Placental epithelial cell (primary cell): ENCODE measurements around the gene SVBP. TPM values are rescaled to one million over a fixed set of nuclear protein-coding genes. Genes with fewer than 3 reads are reported as not detected.

Experiments
- total RNA-seq: library from RNA; depleted of rRNA; stranded (reverse); fragments of >200 nt; gene quantifications from 2 replicates; pipeline ENCODE4 v1.2.3, GENCODE V29; 2012

Gene SVBP
- total RNA-seq: 12.9 and 31.4 TPM in 2 replicates

GRCh38 chr1:42816585-42817439 lies at the start of gene SVBP, which contains the start of gene ERMAP:
SVBP (minus strand) TSS chr1:42817397; CDS start chr1:42816544, 853 bp downstream.
ERMAP (plus strand) TSS chr1:42817122; CDS start chr1:42830449, 13,327 bp downstream.

DNA sequence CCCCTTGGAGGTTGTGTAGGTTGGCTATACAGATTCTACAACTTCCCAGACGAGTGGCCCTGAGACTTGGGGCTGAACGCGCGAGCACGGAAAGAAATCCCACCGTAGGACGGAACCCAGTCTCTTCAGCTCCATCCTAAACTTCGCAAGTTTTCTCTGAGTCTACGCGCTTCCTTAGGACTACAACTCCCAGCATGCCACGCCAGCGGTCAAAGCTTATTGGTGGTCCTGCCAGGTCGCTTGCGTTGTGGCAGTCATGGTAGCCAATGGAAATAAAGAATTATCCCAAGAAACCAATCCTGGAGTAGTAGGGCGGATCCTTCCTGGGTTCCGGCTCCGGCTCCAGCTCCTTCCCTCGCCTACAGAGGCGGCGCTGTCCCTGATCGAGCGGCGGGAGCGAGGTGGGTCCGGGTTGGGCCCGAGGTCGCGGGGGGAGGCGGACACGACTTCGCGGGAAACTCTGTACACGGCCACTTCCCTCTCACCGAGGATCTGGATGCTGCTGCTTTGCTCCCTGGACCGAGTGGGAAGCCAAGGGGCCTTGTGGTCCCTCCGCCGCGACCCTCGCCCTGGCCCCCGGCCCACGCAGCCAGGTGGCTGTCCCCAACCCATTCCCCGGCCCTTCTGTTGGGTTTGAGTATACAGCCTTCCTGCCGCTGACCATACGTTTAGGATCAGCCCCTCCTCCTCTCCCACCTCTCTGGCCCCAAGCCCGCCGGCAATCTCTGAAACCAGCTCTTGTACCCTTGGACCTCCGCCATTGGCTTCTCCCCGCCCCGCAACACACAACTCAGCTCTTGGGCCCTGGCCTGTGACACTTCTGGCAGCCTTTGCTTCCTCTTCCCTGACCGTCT lies 29.3 kb upstream of the SVBP start, which contains the start of gene ZNF691:
TSS of gene ZNF691 (plus strand) at position 357 of the 854 bp plus-strand sequence. CDS start 3,046 bp downstream, outside the sequence.

GRCh38 chr1:42784946-42785693 lies 32.1 kb downstream of the SVBP start, which contains the start of gene TMEM269:
TMEM269 (plus strand) TSS chr1:42784991; CDS start chr1:42789894, 4,903 bp downstream.

DNA sequence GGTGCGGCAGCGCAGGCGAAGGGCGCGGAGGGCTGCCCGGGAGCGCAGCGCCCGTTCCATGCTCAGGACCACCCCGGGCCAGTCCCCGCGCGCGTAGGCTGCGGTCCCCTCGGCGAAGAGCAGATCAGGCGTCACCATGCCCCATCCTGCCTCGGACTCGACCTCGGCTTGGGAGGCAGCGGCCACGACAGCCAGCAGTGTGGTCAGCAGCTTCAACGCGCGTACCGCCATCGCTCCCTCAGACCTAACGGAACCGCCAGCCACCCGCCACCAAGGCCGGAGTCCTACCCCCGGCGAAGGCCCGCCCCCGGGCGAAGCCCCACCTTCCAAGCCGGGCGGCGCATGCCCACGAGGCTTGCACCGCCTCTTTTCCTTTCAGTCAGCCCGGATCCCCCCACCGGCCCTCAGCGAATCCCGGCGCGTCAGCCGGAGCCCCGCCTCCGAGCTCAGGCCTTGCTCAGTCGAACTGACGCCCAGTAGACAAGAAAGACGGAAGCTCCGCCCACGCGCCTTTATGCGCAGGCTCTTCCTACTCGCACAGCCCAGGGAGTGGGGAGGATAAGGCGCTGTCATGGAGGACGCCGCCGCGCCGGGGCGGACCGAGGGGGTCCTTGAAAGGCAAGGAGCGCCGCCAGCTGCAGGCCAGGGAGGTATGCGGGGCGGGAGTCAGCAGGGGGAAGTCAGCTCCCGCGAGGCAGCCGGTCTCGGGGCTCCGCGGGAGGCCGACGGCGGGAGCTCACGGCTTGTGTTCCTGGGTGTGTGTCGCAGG lies 50.3 kb downstream of the SVBP start, which contains the start of the genes C1orf50 and P3H1:
TSS of gene C1orf50 (plus strand) at position 509 of the 769 bp plus-strand sequence. CDS start at position 572, 63 bp downstream.
TSS of gene P3H1 (minus strand) at position 288 of the 769 bp plus-strand sequence. CDS start at position 231, 57 bp downstream.

Other genes starting within 250 kb of the SVBP start
- gene PPIH, start 159.0 kb downstream of the SVBP start, total RNA-seq: 13.0 and 15.8 TPM in 2 replicates
- 180 and 621 TPM in 2 replicates for gene YBX1, start 135.0 kb downstream of the SVBP start, total RNA-seq
- gene CLDN19, start 77.2 kb downstream of the SVBP start, total RNA-seq: not detected in 2 replicates
- 101 and 159 TPM in 2 replicates for gene P3H1, start 50.4 kb downstream of the SVBP start, total RNA-seq
- gene C1orf50, start 50.1 kb downstream of the SVBP start, total RNA-seq: 3.1 and 3.9 TPM in 2 replicates
- 0.22 TPM in 1 of 2 replicates, not detected in the other for gene TMEM269, start 32.4 kb downstream of the SVBP start, total RNA-seq
- 22.1 and 34.9 TPM in 2 replicates for gene ERMAP, start 275 bp downstream of the SVBP start, total RNA-seq
- gene ZNF691, start 29.2 kb upstream of the SVBP start, total RNA-seq: 6.4 and 11.4 TPM in 2 replicates
- gene SLC2A1, start 141.5 kb upstream of the SVBP start, total RNA-seq: 1,223 and 1,458 TPM in 2 replicates